Measurements from ENCODE around the gene RFX3. TPM values are rescaled to one million over a fixed set of nuclear protein-coding genes. Genes with fewer than 3 reads are reported as not detected.

The RFX3 gene
- total and polyA plus RNA-seq, 2 donors (not counting 1 experiment from before 2014, with no cell fraction given) = 2.8 to 3.1 TPM

GRCh38 chr9:3337515-3338225 is 188.1 kb downstream of the RFX3 start:
- H3K4me1 ChIP-seq (ENCODE audit: control insufficient read depth, extremely low read depth, insufficient read depth, low read length) = peaks cover 8% of the 10 kb centered on the region
- H3K4me3 ChIP-seq (replicated peaks in 1 of 4; ENCODE audit: control extremely low read depth in 1 of 4, insufficient read depth in 1 of 4, low read depth in 3 of 4, low read length in 4 of 4) = no peak overlapping the region
- H3K4me2 ChIP-seq (ENCODE audit: extremely low read depth, insufficient read depth, low read length) = peak overlapping the region; percentile 52
- no peak overlapping the region for H3K9ac ChIP-seq (ENCODE audit: insufficient read depth, low read length)
- no peaks in the 10 kb centered on the region for H3K27me3 ChIP-seq (ENCODE audit: control insufficient read depth, insufficient read depth, low read length)
- TF ChIP-seq CTCF (conservative IDR thresholded peaks at IDR 0.05 in 1 of 2, IDR thresholded peaks at IDR 0.05 in 1 of 2; ENCODE audit: low read depth in 1 of 2, low read length in 2 of 2) (no peak), EZH2 (IDR thresholded peaks at IDR 0.05; ENCODE audit: low read length, missing control alignments) (no peak)
- H4K20me1 ChIP-seq (ENCODE audit: control insufficient read depth, extremely low read depth, insufficient read depth, low read length) = no peaks in the 10 kb centered on the region
- H3K9me3 ChIP-seq (ENCODE audit: control insufficient read depth, insufficient read depth, low read depth, low read length) = no peaks in the 10 kb centered on the region
- no peaks in the 10 kb centered on the region for H3K79me2 ChIP-seq (ENCODE audit: control insufficient read depth, insufficient read depth, low read length)
- peak; percentile 71 to 80 for DNase-seq (ENCODE audit: low read depth in 2 of 2)
- peak overlapping the region; percentile 94 for H2AFZ ChIP-seq (ENCODE audit: low read length)
- peak overlapping the region; percentile 56 for H3K27ac ChIP-seq (ENCODE audit: insufficient read depth, low read length)
- H3K36me3 ChIP-seq (ENCODE audit: control insufficient read depth, insufficient read depth, low read length) = no peaks in the 10 kb centered on the region

- TF ChIP-seq EZH2 (IDR thresholded peaks at IDR 0.05; ENCODE audit: low read length, missing control alignments) (no peak), CTCF (conservative IDR thresholded peaks at IDR 0.05 in 1 of 2, IDR thresholded peaks at IDR 0.05 in 1 of 2; ENCODE audit: low read depth in 1 of 2, low read length in 2 of 2) (no peak)
- no peak for DNase-seq (ENCODE audit: low read depth in 2 of 2)
- H3K9ac ChIP-seq (ENCODE audit: insufficient read depth, low read length) = no peak overlapping the region
- no peaks in the 10 kb centered on the region for H3K79me2 ChIP-seq (ENCODE audit: control insufficient read depth, insufficient read depth, low read length)
- H3K27me3 ChIP-seq (ENCODE audit: control insufficient read depth, insufficient read depth, low read length) = no peaks in the 10 kb centered on the region
- no peak overlapping the region for H3K4me3 ChIP-seq (replicated peaks in 1 of 4; ENCODE audit: control extremely low read depth in 1 of 4, insufficient read depth in 1 of 4, low read depth in 3 of 4, low read length in 4 of 4)
- peak overlapping the region; percentile 94 for H2AFZ ChIP-seq (ENCODE audit: low read length)
- no peak overlapping the region for H3K4me2 ChIP-seq (ENCODE audit: extremely low read depth, insufficient read depth, low read length)
- H3K4me1 ChIP-seq (ENCODE audit: control insufficient read depth, extremely low read depth, insufficient read depth, low read length) = peaks cover 8% of the 10 kb centered on the region
- no peaks in the 10 kb centered on the region for H4K20me1 ChIP-seq (ENCODE audit: control insufficient read depth, extremely low read depth, insufficient read depth, low read length)
- H3K9me3 ChIP-seq (ENCODE audit: control insufficient read depth, insufficient read depth, low read depth, low read length) = no peaks in the 10 kb centered on the region
- H3K27ac ChIP-seq (ENCODE audit: insufficient read depth, low read length) = no peak overlapping the region
- no peaks in the 10 kb centered on the region for H3K36me3 ChIP-seq (ENCODE audit: control insufficient read depth, insufficient read depth, low read length)
These were observed 188.8 kb downstream of the RFX3 start for GRCh38 chr9:3336951-3337350.

GRCh38 chr9:3332802-3333201 is 193.0 kb downstream of the RFX3 start:
- H3K4me3 ChIP-seq (replicated peaks in 1 of 4; ENCODE audit: control extremely low read depth in 1 of 4, insufficient read depth in 1 of 4, low read depth in 3 of 4, low read length in 4 of 4) = no peak overlapping the region
- peaks cover 7% of the 10 kb centered on the region for H3K4me1 ChIP-seq (ENCODE audit: control insufficient read depth, extremely low read depth, insufficient read depth, low read length)
- no peaks in the 10 kb centered on the region for H3K79me2 ChIP-seq (ENCODE audit: control insufficient read depth, insufficient read depth, low read length)
- no peaks in the 10 kb centered on the region for H3K27me3 ChIP-seq (ENCODE audit: control insufficient read depth, insufficient read depth, low read length)
- H3K27ac ChIP-seq (ENCODE audit: insufficient read depth, low read length) = no peak overlapping the region
- no peak overlapping the region for H2AFZ ChIP-seq (ENCODE audit: low read length)
- H3K9ac ChIP-seq (ENCODE audit: insufficient read depth, low read length) = no peak overlapping the region
- TF ChIP-seq CTCF (conservative IDR thresholded peaks at IDR 0.05 in 1 of 2, IDR thresholded peaks at IDR 0.05 in 1 of 2; ENCODE audit: low read depth in 1 of 2, low read length in 2 of 2) (no peak), EZH2 (IDR thresholded peaks at IDR 0.05; ENCODE audit: low read length, missing control alignments) (no peak)
- no peak overlapping the region for H3K4me2 ChIP-seq (ENCODE audit: extremely low read depth, insufficient read depth, low read length)
- H4K20me1 ChIP-seq (ENCODE audit: control insufficient read depth, extremely low read depth, insufficient read depth, low read length) = no peaks in the 10 kb centered on the region
- H3K9me3 ChIP-seq (ENCODE audit: control insufficient read depth, insufficient read depth, low read depth, low read length) = no peaks in the 10 kb centered on the region
- no peaks in the 10 kb centered on the region for H3K36me3 ChIP-seq (ENCODE audit: control insufficient read depth, insufficient read depth, low read length)
- peak in 1 of 2 donors; percentile 5 for DNase-seq (ENCODE audit: low read depth in 2 of 2)
